A549 (cell line): Measurements from ENCODE around the gene TOM1L1.

Experiments
- CBX8 ChIP-seq: fragments of 200-600 bp; sonication (generic); IDR thresholded peaks from 2 replicates; pipeline ENCODE4 v1.6.1; 2016
- CHD2 ChIP-seq: fragments of 150-350 bp; IDR thresholded peaks from 2 replicates; pipeline ENCODE4 v1.6.1; 2014; ENCODE audit warnings: low read length; ENCODE audit not compliant: partially characterized antibody
- EP300 ChIP-seq, 2 experiments: fragments of >200 bp; sonication (Bioruptor Twin); formaldehyde crosslinking; IDR thresholded peaks; 2 replicates in 1 of 2; 3 replicates in 1 of 2; pipeline ENCODE4 v1.6.1; 2016 to 2017
- KDM1A ChIP-seq: fragments of 200-600 bp; sonication (generic); IDR thresholded peaks from 2 replicates; pipeline ENCODE4 v1.6.1; 2016; ENCODE audit warnings: low read depth, mild to moderate bottlenecking
- MAX ChIP-seq: IDR thresholded peaks from 2 replicates; pipeline ENCODE4 v1.6.1; 2012
- MYC ChIP-seq: IDR thresholded peaks from 2 replicates; pipeline ENCODE4 v1.6.1; 2012; ENCODE audit warnings: mild to moderate bottlenecking, inconsistent platforms, low read length, improper control_type of control experiment, borderline replicate concordance
- POLR2A ChIP-seq: IDR thresholded peaks from 2 replicates; pipeline ENCODE4 v1.6.1; 2012; ENCODE audit warnings: mild to moderate bottlenecking, low read length
- RAD21 ChIP-seq, 2 experiments: fragments of >200 bp in 1 of 2; sonication (Bioruptor Twin) in 1 of 2; formaldehyde crosslinking in 1 of 2; IDR thresholded peaks in 1 of 2; conservative IDR thresholded peaks in 1 of 2; 2 replicates in 1 of 2; 3 replicates in 1 of 2; pipeline ENCODE4 v1.6.1; 2012 to 2018; ENCODE audit warnings: inconsistent platforms in 1 of 2
- REST ChIP-seq: fragments of 200-600 bp; sonication (generic); IDR thresholded peaks from 2 replicates; pipeline ENCODE4 v1.6.1; 2016; ENCODE audit warnings: antibody characterized with exemption, mild to moderate bottlenecking, moderate library complexity
- SMC3 ChIP-seq: fragments of >200 bp; sonication (Bioruptor Twin); formaldehyde crosslinking; IDR thresholded peaks from 3 replicates; pipeline ENCODE4 v1.6.1; 2018; ENCODE audit warnings: inconsistent platforms
- TF ChIP-seq, protein P1 (sequence below): fragments of >200 bp; sonication (Bioruptor Twin); formaldehyde crosslinking; IDR thresholded peaks from 3 replicates; pipeline ENCODE4 v1.5.1; 2016

- TF ChIP-seq, protein P1, sequence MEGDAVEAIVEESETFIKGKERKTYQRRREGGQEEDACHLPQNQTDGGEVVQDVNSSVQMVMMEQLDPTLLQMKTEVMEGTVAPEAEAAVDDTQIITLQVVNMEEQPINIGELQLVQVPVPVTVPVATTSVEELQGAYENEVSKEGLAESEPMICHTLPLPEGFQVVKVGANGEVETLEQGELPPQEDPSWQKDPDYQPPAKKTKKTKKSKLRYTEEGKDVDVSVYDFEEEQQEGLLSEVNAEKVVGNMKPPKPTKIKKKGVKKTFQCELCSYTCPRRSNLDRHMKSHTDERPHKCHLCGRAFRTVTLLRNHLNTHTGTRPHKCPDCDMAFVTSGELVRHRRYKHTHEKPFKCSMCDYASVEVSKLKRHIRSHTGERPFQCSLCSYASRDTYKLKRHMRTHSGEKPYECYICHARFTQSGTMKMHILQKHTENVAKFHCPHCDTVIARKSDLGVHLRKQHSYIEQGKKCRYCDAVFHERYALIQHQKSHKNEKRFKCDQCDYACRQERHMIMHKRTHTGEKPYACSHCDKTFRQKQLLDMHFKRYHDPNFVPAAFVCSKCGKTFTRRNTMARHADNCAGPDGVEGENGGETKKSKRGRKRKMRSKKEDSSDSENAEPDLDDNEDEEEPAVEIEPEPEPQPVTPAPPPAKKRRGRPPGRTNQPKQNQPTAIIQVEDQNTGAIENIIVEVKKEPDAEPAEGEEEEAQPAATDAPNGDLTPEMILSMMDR, result no peak
- TF ChIP-seq SMC3 (no peak), RAD21 (conservative IDR thresholded peaks at IDR 0.05 in 1 of 2, IDR thresholded peaks at IDR 0.05 in 1 of 2) (no peak), KDM1A (no peak), MYC (no peak), CBX8 (no peak), REST (no peak), CHD2 (no peak), MAX (no peak), POLR2A (no peak), EP300 (IDR thresholded peaks at IDR 0.05) (no peak)
Measured at GRCh38 chr17:54976316-54976715, 75.7 kb downstream of the TOM1L1 start.
